Measurements from ENCODE around the gene TECRL.

Gene TECRL

GRCh38 chr4:64250488-64250887 lies 158.8 kb downstream of the TECRL start:
- TF ChIP-seq CTCF (IDR thresholded peaks at IDR 0.05; ENCODE audit: control insufficient read depth, insufficient read depth, low read depth, low read length, missing control alignments): no peak
- H3K4me3 ChIP-seq (ENCODE audit: control insufficient read depth, low read depth, low read length): no peak overlapping the region
- DNase-seq (ENCODE audit: low read depth): no peak

GRCh38 chr4:64250061-64250460 lies 159.2 kb downstream of the TECRL start:
- no peak for DNase-seq (ENCODE audit: low read depth)
- no peak for TF ChIP-seq CTCF (IDR thresholded peaks at IDR 0.05; ENCODE audit: control insufficient read depth, insufficient read depth, low read depth, low read length, missing control alignments)
- H3K4me3 ChIP-seq (ENCODE audit: control insufficient read depth, low read depth, low read length): no peak overlapping the region

- TF ChIP-seq CTCF (IDR thresholded peaks at IDR 0.05; ENCODE audit: control insufficient read depth, insufficient read depth, low read depth, low read length, missing control alignments): no peak
Observed at GRCh38 chr4:64248186-64248585, 161.1 kb downstream of the TECRL start.

GRCh38 chr4:64230709-64231310 lies 178.4 kb downstream of the TECRL start:
- TF ChIP-seq CTCF (IDR thresholded peaks at IDR 0.05; ENCODE audit: control insufficient read depth, insufficient read depth, low read depth, low read length, missing control alignments): no peak
- no peak overlapping the region for H3K4me3 ChIP-seq (ENCODE audit: control insufficient read depth, low read depth, low read length)
- DNase-seq (ENCODE audit: low read depth): no peak

More at GRCh38 chr4:64248186-64248585, 161.1 kb downstream of the TECRL start:
- DNase-seq (ENCODE audit: low read depth): no peak
- no peak overlapping the region for H3K4me3 ChIP-seq (ENCODE audit: control insufficient read depth, low read depth, low read length)

Data from AG09309 (cell line).